Measurements from ENCODE around the gene GNG12.

- TF ChIP-seq CTCF (IDR thresholded peaks at IDR 0.05): no peak
- no peak for TF ChIP-seq EZH2 (IDR thresholded peaks at IDR 0.05; ENCODE audit: borderline replicate concordance, insufficient read depth, low read depth, low read length, poor library complexity, severe bottlenecking)
Measured at GRCh38 chr1:67691712-67692111, 141.6 kb downstream of the GNG12 start.
